ENCODE measurements around the gene CCNY.

Gene CCNY

DNA sequence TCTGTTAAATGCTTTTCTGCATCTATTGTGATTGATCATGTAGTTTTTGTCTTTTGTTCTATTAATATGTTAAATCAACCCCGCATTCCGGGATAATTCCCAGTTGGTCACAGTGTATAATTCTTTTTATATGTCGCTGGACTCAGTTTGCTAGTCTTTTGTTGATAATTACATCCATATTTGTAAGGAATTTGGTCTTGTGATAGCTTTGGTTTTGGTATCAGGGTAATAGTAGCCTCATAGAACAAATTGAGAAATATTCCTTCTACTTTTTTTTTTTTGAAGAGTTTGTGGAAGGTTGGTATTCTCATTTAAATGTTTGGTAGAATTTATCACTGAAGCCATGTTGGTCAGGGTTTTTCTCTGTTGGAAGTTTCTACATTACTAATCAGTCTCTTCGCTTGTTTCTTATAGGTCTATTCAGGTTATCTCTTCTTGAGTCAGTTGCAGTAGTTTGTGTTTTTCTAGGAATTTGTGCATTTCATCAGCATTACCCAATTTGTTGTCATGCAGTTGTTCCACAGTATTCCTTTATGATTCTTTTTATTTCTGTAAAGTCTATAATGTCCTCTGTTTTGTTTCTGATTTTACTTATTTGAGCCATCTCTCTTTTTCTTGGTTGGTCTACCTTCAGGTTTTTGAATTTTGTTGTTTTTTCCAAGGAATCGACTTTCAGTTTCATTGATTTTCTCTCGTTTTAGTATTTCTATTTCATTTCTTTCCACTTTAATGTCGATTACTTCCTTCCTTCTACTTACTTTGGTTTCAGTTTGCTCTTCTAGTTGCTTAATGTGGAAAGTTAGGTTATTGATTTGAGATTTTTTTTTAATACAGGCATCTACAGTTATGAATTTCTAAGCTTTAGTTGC, 204.2 kb downstream of the CCNY start:
- DNase-seq, result no peak

DNA sequence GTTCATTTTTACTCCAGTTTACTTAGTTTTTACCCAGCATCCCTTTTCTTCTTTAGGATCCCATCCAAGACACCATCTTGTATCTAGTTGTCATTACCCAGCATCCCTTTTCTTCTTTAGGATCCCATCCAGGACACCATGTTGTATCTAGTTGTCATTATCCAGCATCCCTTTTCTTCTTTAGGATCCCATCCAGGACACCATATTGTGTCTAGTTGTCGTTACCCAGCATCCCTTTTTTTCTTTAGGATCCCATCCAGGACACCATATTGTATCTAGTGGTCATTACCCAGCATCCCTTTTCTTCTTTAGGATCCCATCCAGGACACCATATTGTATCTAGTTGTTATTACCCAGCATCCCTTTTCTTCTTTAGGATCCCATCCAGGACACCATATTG, 205.4 kb downstream of the CCNY start:
- no peak for DNase-seq

DNA sequence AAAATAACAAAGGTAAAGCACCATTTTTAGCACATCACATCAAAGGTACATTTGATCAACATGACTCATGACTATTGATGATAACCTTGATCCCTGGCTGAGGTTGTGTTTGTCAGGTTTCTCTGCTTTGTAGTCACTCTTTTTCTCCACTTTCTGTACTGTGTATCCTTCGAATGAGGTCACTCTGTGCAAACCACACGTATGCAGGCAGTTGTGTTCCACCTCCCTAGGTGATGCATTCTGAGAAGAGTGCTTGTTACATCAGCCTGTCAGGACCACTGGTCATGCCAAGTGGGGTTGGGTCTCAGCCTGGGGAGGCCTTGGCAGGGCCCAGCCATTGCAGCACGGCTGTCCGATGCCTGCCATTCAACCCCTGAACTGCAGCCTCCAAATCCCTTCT, 206.0 kb downstream of the CCNY start:
- DNase-seq, result no peak

DNA sequence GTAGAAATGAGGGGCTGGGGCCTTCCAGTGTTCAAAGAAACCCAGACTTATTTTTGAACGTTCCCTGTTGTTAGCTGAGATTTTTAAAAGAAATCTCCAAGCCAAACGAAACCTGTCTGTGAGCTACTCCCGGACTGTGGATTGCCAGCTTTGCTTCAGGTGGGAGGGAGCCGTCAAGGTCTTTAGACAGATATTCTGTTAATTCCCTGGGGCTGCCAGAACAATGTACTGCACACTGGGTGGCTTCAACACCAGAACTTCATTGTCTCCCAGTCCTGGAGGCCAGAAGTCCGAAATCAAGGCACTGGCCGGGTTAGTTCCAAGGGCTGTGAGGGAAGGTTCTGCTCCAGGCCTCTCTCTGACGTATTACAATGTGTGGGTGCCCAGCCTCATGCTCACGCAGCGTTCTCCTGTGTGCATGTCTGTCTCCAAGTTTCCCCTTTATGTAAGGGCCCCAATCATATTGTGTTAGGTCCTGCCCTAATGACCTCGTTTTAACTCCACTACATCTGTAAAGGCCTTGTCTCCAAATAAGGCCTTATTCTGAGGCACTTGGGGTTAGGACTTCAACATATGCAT, 208.9 kb downstream of the CCNY start:
- no peak for DNase-seq

DNA sequence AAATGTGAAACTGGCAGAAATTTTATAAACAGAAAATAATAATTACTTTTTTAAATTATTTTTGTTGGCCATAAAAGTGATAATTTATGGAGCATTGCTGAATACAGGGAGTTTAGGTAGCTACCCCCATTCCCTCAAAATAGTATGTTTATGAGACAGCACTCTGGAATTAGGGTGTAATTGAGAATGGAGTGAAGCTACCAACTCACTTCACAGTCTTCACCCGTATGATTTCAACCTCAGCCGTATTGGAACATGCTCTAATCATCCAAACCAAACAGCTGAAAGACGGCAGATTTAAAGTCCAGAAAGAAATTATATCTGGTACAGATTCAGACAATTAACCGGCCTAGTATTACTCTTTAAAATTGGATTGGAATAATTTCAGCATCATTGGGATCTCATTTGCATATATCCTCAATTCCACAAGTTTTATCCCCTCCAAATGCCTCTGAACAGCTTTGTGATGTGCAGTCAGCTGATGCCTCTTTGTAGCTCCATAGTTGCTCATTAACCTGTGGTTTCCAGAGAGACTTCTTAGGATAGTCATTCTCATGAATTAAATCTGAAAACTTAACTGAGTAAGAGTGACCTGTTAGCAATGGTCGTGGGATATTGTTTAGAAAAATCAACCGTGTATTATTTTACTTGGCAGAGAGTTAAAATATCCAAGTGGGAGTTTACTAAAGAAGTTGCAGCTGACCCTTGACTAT, 209.7 kb downstream of the CCNY start:
- no peak for DNase-seq

DNA sequence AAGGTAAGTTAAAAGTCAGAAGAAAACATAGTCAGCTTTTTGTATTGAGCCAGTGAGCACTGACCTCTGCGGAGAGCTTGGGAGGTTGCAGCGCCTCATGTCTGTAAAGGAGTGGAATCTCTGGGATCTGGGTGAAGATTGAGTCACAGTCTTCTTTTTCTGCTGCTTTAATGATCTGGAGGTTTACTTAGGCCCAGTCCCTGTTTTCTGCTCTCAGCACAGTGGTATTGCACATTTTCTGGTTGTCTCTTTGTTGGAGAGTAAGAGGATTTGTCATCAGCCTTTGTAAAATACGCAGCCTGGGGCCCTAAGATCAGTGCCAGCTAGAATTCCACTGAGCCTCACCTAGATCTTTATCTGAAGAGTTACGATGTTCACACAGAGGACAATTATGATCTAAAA, 210.5 kb downstream of the CCNY start:
- no peak for DNase-seq

DNA sequence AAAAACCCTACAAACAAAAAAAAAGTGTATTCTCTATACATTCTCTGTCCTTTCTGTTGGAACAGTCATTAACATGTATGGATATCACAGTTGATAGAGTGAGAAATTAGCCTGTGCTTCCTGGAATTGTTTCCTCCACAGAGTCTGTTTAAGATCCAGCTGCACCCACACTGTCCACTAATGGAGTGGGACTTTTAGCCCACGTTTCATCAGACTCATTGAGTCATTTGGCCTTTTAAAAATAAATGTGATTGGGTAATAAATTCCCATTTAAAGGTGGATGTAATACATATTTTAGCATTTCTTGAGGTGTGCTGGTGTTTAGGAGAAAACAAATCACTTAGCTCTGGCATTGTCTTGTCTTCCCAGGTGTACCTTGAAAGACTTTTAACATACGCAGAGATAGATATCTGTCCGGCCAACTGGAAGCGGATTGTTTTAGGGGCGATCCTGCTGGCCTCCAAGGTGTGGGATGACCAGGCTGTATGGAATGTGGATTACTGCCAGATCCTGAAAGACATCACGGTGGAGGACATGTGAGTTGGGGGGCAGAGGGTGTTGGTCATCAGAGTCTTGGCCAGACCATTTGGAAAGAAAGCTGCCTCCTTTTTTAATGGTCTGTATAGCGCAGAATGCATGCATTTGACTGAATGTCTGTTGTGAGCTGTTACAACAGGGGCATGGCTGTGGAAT, 216.5 kb downstream of the CCNY start:
- DNase-seq, result no peak

DNA sequence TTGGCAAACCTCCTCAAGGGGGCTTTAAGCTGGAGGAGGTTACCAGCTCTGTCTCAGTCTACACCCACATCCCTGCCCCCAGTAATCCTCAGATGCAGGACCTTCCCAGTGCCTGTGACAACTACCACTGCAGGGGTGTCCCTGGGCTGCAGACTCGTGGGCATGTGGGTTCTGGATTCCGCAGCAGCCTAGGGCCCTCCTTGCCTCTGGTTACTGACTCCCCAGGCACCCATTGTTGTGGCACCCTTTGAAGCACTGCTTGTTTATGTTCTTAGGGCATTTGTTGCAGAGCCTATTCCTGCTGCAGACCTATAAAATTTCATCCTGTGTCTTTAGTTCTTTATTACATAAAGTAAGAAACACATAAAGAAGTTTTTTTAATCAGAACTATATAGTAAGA, 217.7 kb downstream of the CCNY start:
- DNase-seq, result no peak

DNA sequence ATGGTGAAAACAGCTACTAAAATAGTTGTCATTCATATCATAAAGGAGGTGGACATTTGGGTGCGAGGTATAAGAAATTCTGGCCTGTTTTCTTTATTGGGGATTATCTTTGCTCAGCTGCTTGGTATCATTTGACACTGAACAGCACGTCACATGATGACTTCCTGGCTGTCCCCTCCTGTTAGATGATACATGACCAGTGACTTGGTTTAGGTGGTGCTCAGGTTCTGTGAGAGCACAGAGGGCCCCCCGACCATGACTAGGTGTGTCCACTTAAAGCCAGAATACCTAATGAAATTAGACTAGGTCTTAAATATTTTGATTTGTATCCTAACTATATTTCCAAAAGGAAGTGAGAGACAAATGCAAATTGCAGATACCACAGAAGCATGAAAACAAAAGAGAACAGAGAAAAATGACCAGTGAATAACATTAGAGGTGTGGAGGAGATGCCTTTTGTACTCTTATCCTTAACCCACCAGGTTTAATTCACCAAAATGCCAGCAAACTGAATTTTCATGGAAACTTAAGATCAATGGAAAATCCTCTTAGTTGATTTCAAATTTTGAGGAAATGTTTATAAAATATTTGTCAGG, 218.2 kb downstream of the CCNY start:
- no peak for DNase-seq

DNA sequence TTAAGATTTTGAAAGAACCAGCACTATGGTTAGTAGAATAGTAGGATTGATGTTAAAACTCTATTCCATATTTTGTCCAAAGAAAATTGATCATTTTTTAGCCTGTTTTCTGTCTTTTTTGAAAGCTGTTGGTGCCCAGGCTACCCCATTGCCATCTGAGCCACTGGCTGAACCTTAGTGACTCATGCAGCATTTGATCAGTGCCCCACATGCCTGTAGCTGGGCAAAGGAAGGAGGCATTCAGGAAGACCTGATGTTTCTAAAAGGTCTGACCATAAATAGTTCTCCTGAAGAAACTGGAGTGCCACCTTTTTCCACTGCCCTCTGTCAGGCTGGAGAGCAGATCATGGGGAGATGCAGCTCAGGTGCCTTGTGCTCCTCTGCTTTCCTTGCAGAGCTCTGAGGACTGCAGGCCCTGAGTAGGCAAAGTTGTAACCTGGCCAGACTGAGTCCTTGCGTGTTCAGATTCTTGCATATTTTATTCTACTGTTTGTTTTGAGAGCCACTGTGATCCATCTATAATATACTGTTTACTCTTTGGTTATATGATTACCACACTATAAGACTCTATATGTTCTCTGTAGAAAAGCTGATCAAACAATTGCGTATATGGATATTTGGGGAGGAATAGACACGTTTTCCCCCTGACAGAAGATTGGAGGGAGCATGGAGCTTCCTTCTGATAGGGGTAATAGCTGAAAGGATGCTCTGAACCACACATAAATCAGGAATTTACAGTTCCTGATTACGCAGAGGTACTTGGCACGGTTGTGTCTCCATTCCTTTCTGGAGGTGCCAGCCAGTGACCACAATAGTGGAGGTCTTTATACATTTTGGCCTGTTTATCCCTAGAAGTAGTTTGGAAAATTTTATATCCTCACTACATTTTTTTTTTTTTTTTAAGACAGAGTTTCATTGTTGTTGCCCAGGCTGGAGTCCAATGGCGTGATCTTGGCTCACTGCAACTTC, 219.9 kb downstream of the CCNY start:
- no peak for DNase-seq

DNA sequence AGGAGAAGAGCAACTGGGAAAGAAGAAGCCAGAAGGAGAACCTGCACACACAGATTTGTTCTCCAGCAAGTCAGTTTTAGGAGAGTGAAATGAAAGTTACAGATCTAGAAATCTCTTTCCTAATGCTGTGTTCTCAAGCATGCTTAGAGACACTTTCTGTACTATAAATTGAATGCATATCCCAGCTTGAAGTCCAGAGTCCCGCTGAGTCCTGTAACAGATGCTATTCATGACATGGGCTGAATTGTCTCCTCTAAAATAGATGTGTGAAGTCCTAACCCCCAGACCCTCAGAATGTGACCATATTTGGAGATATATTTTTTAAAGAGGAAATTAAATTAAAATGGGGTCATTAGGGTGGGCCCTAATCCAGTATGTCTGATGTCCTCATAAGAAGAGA, 222.0 kb downstream of the CCNY start:
- no peak for DNase-seq

DNA sequence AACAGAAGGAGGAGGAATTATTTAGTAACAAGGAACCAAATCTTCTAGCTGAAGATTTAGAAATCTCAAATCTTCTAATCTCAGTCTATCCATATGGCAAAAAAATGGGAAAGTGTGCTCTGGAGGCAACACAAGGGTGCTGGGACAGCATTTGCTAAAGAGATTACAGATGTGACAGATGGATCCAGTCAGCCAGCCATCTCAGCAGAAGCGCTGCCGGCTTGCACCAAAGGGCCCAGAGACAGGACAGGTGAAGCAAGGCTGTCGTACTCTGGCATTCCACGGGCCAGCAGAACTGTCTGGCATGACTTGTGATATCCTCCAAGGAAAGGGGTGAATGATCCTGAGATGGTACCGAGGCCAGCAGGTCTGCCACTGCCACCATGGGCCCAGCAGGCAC, 223.1 kb downstream of the CCNY start:
- no peak for DNase-seq

DNA sequence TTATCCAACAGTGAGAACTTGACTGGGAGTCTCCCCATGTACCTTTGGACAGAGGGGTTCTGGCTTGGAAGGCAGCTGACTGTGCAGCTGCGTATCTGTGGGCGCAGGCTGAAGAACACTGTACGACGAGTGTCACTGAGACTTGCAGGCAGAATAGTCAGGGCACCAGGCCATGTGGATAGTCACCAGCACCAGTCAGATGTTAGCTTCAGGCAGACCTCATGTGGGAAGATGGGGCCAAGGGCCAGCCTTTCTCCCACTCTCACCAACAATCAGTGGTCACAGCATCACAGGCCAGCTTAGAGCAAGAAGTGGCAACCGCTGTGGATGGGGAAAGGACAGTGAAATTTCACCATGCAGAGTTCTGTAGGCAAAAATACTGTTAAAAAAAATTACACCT, 225.4 kb downstream of the CCNY start:
- no peak for DNase-seq

DNA sequence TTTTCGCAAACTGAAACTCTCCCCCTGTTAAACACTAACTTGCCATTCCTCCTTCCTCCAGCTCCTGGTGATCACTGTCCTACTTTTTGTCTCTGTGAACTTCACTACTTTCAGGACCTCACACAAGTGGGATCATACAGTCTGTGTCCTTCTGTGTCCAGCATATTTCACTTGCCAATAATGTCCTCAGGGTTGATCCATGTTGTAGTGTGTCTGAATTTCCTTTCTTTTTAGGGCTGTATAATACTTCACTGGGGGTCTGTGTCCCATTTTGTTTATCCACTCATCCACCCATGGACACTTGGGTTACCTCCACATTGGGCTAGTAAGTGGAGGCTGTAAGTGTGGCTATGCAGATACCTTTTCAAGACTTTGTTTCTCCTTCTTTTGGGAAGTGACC, 226.1 kb downstream of the CCNY start:
- no peak for DNase-seq

DNA sequence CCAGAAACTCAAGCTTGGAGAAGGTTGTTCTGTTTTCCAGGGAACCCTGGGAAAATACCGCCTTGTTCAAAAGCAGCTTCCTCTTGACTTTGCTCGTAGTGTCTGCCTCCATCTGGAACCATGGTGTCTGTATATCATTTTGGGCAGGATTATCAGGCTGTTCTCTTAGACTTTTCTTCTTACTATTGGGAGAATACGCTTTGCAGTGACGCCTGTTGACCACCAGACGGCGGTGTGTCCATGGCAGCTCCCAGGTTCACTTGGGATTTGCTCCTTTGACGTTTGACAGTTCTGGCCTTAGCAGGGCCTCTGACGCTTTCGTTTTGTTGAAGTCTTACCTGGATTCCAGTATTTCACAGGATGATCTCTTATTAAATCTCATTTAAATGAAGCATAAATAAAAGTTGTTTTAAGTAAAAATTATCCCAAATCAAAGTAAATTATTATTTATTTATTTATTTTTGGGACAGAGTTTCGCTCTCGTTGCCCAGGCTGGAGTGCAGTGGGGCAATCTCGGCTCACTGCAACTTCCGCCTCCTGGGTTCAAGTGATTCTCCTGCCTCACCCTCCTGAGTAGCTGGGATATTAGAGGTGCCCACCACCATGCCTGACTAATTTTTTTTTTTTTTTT, 227.1 kb downstream of the CCNY start:
- DNase-seq, result peak; percentile 53

DNA sequence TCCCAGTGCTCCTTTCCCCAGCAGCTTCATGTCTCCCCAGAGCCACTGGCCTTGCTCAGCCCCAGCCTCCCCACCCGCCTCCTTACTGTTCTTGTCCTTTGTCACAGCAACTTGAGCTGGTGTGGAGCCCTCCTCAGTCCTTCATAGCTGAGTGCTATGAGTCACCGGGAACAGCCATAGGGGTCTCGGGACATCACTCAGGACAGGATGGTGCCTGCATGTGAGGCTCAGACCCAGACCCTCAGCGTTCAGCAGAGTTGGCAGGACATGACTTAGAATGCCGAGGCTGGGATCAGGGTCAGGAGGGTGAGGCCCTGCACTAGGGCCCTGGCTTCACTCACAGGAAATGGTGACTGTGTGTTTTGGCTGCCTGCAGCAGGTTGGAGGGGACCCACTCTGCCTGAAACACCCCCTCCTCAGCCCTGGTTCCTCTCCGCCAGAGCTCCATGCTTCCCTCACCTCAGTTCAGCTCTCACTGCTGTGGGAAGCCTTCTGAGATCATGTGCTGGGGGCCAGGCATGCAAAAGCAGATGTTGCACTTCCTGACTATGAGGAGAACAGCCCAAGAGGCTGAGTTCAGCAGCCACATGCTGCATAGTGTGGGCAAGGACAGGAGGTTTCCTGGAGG, 228.1 kb downstream of the CCNY start:
- no peak for DNase-seq

DNA sequence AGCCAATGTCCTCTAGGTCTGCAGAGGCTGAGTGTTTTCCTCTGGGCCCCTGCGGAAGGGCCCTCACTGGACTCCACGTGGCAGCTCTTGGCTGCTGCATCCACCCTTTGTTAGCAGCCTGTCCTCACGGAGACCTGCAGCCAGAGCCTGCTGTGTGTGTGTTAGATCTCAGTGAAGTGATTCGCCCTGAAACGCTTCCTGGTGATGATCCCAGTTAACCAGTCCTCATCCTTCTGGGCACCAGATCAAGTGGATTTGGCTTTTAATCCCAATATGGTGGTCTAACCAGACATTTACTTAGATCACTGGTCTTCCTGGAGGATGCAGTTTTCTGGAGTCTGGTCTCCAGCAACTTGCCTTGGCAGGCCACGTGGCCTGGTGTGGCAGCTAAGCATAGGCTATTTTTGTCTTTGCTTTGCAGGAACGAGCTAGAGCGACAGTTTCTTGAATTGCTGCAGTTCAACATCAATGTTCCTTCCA, 229.3 kb downstream of the CCNY start:
- no peak for DNase-seq

DNA sequence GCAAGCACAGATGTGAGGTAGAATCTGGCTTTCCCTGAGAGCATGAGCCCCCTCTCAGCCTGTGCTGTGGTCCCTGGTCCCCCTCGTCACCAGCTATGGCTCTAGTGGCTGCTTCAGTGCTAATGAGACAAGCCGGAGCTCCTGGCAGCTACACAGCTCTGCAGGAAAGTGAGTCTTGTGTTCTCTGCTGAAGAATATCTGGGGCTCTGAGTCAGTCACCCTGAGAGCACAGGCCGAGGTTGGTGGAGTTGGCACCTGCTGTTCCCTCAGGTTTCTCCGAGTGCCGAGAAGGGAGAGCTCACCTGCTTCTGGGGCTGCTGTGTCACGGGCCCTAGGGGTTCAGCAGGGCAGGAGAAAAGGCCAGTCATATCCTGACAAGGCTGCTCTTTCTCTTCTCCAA, 231.6 kb downstream of the CCNY start:
- no peak for DNase-seq

DNA sequence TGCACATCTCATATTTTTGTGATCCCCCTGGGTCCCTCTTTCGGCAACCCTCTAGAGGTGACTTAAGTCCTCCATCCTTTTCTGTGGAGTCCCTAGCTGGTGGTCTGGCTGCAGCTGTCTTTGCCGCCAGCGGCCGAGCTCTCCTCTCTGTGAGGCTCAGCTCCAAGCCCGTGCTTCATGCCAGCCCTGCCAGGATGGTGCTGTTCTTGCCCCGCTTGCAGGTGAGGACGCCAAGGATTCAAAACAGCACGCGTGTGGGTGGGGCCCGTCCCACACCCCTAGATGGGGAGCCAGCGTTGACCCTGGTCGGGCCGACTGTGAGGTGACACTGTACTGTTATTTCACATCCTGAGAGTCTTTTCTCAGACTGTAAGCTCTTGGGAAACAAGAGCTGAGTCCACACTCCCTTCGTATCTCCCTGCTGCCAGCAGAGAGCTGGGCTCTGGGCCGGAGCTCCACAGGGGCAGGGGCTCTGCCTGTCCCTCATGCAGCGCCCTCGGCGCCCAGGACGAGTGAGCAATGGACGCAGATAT, 232.2 kb downstream of the CCNY start:
- no peak for DNase-seq

DNA sequence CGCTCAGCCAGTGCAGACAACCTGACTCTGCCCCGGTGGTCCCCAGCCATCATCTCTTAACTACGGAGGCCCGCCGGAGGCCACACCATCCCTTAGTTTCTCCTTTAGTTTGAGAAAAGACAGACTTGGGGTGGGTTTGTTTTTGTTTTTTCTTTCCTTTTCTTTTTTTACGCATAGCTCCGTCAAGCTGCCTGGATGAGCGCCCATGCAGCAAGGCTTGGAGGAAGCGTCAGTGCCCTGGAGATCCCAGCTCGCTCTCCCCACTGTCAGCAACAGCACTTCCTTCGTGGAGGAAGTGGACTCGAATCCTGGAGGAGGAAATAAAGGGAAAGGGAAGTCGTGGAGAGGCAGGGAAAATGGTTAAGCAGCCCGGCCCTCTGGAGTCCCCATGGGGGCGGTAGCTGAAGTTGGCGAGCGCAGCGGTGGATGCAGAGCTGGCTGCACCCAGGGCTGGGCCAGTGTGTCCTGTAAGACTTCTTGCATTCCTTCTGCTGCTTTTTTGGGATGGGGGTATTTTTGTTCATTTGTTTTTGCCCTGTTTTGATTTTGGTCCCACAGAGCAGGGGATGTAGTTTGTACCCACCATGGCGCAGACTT, 232.9 kb downstream of the CCNY start:
- DNase-seq, result no peak
